ENCODE data around the gene GAL. TPM values are rescaled to one million over a fixed set of nuclear protein-coding genes. Genes with fewer than 3 reads are reported as not detected.

The GAL gene
- total and polyA plus RNA-seq, 2 experiments from 2014 or later = 80.9 to 691 TPM

DNA sequence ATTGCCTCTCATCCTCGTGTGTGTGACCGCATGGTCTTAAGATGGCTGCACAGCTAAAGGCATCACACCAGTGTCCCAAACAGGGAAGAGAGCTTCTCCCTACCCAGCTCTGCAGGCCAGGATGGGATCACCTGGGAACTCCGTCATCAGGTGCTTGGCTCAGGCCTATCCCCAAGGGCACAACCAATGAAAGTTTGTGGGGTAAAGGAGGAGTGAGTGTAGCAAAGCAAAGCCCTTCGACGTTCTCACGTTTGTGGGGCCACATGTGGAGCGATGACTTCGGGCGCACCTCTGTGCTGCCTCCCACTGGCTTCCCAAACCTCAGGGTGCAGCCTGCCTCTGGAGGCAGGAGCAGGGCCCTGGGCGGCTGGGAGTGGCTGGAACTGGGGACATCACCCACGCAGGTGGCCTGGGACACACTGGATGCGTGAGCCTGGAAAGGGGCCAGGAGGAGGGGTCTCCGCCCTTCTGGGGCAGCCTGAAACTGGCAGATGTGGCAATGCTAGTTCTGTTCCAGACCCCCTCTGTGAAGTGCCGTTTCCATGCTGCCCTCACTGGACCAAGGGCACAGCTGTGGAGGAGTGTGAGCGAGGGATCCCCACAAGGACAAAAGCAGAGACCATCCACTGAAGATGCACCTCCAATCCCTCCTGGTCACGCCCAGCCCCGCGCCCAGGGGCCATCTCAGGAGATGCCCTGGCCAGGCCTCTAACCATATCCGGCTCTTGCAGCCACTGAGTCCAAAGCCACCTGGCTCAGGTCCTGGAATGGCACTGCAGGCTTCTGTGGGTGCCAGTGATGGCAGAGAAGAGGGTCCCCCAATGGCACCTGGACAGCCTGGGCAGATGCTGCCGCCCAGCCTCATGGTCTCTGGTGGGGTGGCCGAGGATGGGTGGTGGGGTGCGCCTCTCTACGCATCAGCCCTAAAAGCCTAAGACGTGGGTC is 30.6 kb upstream of the GAL start:
- no peak for DNase-seq (ENCODE audit: low spot score)

DNA sequence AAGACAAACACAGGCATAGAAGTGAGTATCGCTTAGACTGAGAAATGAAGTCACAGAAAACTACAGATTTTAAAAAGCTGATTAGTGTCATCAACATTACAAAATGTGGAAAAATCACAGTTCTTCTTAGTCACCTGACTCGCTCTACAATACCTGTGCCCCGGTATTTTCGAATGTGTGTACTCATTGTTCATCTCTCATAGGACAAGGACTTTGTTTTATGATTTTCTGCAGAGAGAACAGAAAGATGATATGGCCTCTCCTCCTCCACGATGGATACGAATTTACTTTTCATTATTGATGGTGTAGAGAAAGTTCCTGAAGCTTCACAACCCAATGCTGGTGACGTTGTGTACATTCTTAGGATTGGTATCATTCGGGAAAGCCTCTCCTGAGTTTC is 29.4 kb upstream of the GAL start:
- H4K20me1 ChIP-seq (replicated peaks; ENCODE audit: insufficient read depth) = no peaks in the 10 kb centered on the region
- H3K27ac ChIP-seq (ENCODE audit: low read depth) = no peak overlapping the region
- Mint-ChIP-seq H3K27ac (no peak overlapping the region), H3K9me3 (peaks cover 17% of the 10 kb centered on the region), H3K4me3 (no peak overlapping the region), H3K36me3 (ENCODE audit: low read depth) (peaks cover 6% of the 10 kb centered on the region; the same call in 1 of the 3 replicates), H3K4me1 (no peaks in the 10 kb centered on the region; the same call in 2 of the 3 replicates), H3K27me3 (ENCODE audit: insufficient read depth, low read depth, poor library complexity) (peaks cover 10% of the 10 kb centered on the region)
- H3K4me3 ChIP-seq = no peak overlapping the region
- no peaks in the 10 kb centered on the region for H3K9me2 ChIP-seq (ENCODE audit: insufficient read depth)
- H3K27me3 ChIP-seq (ENCODE audit: insufficient read depth) = no peaks in the 10 kb centered on the region
- H3K79me2 ChIP-seq (replicated peaks; ENCODE audit: insufficient read depth) = no peaks in the 10 kb centered on the region
- no peak for TF ChIP-seq EZH2 (IDR thresholded peaks at IDR 0.05; ENCODE audit: low read depth, unreplicated experiment)
- no peaks in the 10 kb centered on the region; the same call in 1 of the 2 replicates for H3K4me1 ChIP-seq (ENCODE audit: insufficient read depth)
- no peaks in the 10 kb centered on the region for H3K36me3 ChIP-seq (ENCODE audit: insufficient read depth)
- ATAC-seq (no peak), DNase-seq (ENCODE audit: low spot score) (no peak)
- no peak overlapping the region for H3K4me2 ChIP-seq
- H2AFZ ChIP-seq = no peak overlapping the region
- peaks cover 5% of the 10 kb centered on the region; the same call in 1 of the 2 replicates for H3F3A ChIP-seq (replicated peaks; ENCODE audit: low read depth)

More for the DNA sequence above, 30.6 kb upstream of the GAL start:
- no peak for ATAC-seq
- Mint-ChIP-seq H3K4me1 (no peaks in the 10 kb centered on the region), H3K9me3 (peaks cover 17% of the 10 kb centered on the region), H3K27ac (no peak overlapping the region), H3K4me3 (no peak overlapping the region), H3K27me3 (ENCODE audit: insufficient read depth, low read depth, poor library complexity) (peaks cover 10% of the 10 kb centered on the region), H3K36me3 (ENCODE audit: low read depth) (peaks cover 6% of the 10 kb centered on the region; the same call in 1 of the 3 replicates)
- Histone ChIP-seq H3F3A (replicated peaks; ENCODE audit: low read depth) (no peaks in the 10 kb centered on the region; the same call in 1 of the 2 replicates), H3K9me2 (ENCODE audit: insufficient read depth) (no peaks in the 10 kb centered on the region), H3K27ac (ENCODE audit: low read depth) (no peak overlapping the region), H4K20me1 (replicated peaks; ENCODE audit: insufficient read depth) (no peaks in the 10 kb centered on the region), H3K4me1 (ENCODE audit: insufficient read depth) (no peaks in the 10 kb centered on the region; the same call in 1 of the 2 replicates), H3K27me3 (ENCODE audit: insufficient read depth) (no peaks in the 10 kb centered on the region), H3K4me2 (no peak overlapping the region), H3K4me3 (no peak overlapping the region), H3K79me2 (replicated peaks; ENCODE audit: insufficient read depth) (no peaks in the 10 kb centered on the region), H2AFZ (no peak overlapping the region), H3K36me3 (ENCODE audit: insufficient read depth) (no peaks in the 10 kb centered on the region)
- TF ChIP-seq POLR2AphosphoS5 (IDR thresholded peaks at IDR 0.05; ENCODE audit: low read depth) = no peak
- TF ChIP-seq, protein P1, sequence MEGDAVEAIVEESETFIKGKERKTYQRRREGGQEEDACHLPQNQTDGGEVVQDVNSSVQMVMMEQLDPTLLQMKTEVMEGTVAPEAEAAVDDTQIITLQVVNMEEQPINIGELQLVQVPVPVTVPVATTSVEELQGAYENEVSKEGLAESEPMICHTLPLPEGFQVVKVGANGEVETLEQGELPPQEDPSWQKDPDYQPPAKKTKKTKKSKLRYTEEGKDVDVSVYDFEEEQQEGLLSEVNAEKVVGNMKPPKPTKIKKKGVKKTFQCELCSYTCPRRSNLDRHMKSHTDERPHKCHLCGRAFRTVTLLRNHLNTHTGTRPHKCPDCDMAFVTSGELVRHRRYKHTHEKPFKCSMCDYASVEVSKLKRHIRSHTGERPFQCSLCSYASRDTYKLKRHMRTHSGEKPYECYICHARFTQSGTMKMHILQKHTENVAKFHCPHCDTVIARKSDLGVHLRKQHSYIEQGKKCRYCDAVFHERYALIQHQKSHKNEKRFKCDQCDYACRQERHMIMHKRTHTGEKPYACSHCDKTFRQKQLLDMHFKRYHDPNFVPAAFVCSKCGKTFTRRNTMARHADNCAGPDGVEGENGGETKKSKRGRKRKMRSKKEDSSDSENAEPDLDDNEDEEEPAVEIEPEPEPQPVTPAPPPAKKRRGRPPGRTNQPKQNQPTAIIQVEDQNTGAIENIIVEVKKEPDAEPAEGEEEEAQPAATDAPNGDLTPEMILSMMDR (conservative IDR thresholded peaks at IDR 0.05; ENCODE audit: low read depth in 2 of 2) = 0 out of 4 replicates have a peak, but pooled peaks of 1 of the 2 experiments have one; percentile 8
- TF ChIP-seq, protein P2, sequence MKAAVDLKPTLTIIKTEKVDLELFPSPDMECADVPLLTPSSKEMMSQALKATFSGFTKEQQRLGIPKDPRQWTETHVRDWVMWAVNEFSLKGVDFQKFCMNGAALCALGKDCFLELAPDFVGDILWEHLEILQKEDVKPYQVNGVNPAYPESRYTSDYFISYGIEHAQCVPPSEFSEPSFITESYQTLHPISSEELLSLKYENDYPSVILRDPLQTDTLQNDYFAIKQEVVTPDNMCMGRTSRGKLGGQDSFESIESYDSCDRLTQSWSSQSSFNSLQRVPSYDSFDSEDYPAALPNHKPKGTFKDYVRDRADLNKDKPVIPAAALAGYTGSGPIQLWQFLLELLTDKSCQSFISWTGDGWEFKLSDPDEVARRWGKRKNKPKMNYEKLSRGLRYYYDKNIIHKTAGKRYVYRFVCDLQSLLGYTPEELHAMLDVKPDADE (IDR thresholded peaks at IDR 0.05) = no peak

DNA sequence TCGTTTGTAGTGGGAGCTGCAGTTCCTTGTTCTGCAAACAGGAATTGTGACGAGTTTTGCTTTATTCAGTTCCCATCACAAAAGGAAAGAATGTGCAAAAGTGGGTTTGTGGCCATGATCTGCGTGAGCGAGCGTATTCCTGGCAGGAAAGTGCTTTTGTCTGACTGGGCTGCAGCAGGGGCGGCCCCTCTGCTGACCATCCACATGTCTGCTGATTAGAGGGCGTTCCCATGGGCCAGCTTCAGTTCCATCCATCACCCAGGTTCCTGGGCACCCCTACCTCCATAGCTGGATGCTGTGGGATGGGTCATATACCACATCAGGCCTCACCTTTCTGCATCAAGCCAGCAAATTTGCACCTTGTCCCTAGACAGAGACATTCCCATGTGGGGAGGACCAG is 28.9 kb upstream of the GAL start:
- Histone ChIP-seq H3K4me3 (no peak overlapping the region), H3K4me1 (ENCODE audit: insufficient read depth) (no peaks in the 10 kb centered on the region; the same call in 1 of the 2 replicates), H4K20me1 (replicated peaks; ENCODE audit: insufficient read depth) (no peaks in the 10 kb centered on the region), H3K27me3 (ENCODE audit: insufficient read depth) (no peaks in the 10 kb centered on the region), H3K36me3 (ENCODE audit: insufficient read depth) (no peaks in the 10 kb centered on the region), H3K27ac (ENCODE audit: low read depth) (no peak overlapping the region), H3K79me2 (replicated peaks; ENCODE audit: insufficient read depth) (no peaks in the 10 kb centered on the region), H3K9me2 (ENCODE audit: insufficient read depth) (no peaks in the 10 kb centered on the region), H3F3A (replicated peaks; ENCODE audit: low read depth) (peaks cover 5% of the 10 kb centered on the region; the same call in 1 of the 2 replicates), H3K4me2 (no peak overlapping the region), H2AFZ (no peak overlapping the region)
- no peak overlapping the region for H3K27ac Mint-ChIP-seq
- peaks cover 6% of the 10 kb centered on the region; the same call in 1 of the 3 replicates for H3K36me3 Mint-ChIP-seq (ENCODE audit: low read depth)
- no peak overlapping the region for H3K4me3 Mint-ChIP-seq
- H3K9me3 Mint-ChIP-seq = peaks cover 17% of the 10 kb centered on the region
- peaks cover 10% of the 10 kb centered on the region for H3K27me3 Mint-ChIP-seq (ENCODE audit: insufficient read depth, low read depth, poor library complexity)
- DNase-seq (ENCODE audit: low spot score) (no peak), ATAC-seq (no peak)
- no peaks in the 10 kb centered on the region; the same call in 2 of the 3 replicates for H3K4me1 Mint-ChIP-seq
- TF ChIP-seq JUNB (IDR thresholded peaks at IDR 0.05; ENCODE audit: unreplicated experiment) (no peak), NANOG (IDR thresholded peaks at IDR 0.05; ENCODE audit: borderline replicate concordance) (no peak), ZNF114 (CRISPR knock-in tag; IDR thresholded peaks at IDR 0.05) (no peak), STAT1 (IDR thresholded peaks at IDR 0.05; ENCODE audit: unreplicated experiment) (no peak), EZH2phosphoT487 (IDR thresholded peaks at IDR 0.05; ENCODE audit: unreplicated experiment) (no peak), CREB1 (CRISPR knock-in tag; IDR thresholded peaks at IDR 0.05; ENCODE audit: low read depth) (no peak), ZNF331 (CRISPR knock-in tag; IDR thresholded peaks at IDR 0.05; ENCODE audit: low read depth) (no peak), POLR2AphosphoS5 (IDR thresholded peaks at IDR 0.05; ENCODE audit: low read depth) (no peak), EZH2 (IDR thresholded peaks at IDR 0.05; ENCODE audit: low read depth, unreplicated experiment) (no peak)
- TF ChIP-seq, protein P1 (conservative IDR thresholded peaks at IDR 0.05; ENCODE audit: low read depth in 2 of 2) = no peak
- TF ChIP-seq, protein P2 (IDR thresholded peaks at IDR 0.05) = no peak

Measured in GM23338 (cell line).